ENCODE results near the gene HIGD1C.
"Not testable (repeated sequence)": the region's sequence is repeated elsewhere in the genome, so short reads cannot be mapped to it uniquely, and the experiment has no call there.

HIGD1C gene

DNA sequence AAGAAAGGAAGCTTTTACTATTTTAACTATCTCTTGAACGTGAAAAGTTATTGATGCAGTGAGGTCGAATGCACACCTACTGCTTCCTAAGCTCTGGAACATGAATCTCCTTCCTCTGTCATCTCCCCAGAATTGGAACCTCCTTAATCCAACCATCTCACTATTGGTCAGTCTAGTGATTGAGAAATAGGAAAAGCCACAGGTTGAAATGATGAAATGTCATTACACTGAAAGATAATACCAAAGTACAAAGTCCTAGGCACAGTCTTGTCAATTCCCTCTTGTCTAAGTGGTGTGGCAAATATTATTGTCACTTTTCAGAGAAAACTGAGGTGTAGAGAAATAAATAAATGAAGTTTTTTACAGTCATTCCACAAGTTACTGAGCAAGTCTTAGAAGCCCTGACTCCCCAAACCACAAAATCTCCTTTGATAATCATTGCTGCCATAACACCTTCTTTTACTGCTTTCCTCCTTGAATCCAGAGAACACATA, 19.5 kb upstream of the HIGD1C start:
- DNase-seq (ENCODE audit: low read depth) = no peak
- H3K4me3 ChIP-seq (ENCODE audit: low read depth, low read length) = no peak overlapping the region

DNA sequence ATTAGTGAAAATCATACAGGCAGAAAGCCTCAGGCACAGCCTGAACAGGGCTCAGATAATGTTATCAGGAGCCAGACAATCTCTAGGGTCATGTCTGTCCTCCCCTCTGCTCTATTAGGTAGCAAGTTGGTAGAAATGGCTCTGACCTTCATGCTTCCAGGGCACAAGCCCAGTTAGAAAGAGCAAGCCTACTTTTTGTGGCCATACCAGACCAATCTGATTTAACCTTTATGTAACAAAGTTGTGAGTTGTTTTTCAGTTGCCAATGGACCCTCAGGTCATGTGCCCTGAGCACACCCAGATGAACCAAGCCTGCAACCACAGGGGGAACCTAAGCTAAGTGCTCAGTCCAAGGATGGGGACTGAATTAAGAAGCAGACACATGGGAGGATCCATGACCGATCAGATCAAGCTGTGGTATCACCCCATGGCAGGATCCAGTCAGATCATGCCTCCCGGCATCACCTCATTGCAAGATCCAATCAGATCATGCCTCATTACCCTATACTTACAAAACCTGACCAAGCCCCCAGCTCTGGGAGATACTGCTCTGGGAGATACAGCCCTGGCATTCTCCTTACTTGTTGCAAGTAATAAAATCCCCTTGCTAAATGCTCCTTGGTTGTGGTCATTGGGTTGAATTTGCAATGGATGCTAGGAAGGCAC, 18.8 kb upstream of the HIGD1C start:
- no peak for DNase-seq (ENCODE audit: low read depth)
- H3K4me3 ChIP-seq (ENCODE audit: low read depth, low read length) = no peak overlapping the region

DNA sequence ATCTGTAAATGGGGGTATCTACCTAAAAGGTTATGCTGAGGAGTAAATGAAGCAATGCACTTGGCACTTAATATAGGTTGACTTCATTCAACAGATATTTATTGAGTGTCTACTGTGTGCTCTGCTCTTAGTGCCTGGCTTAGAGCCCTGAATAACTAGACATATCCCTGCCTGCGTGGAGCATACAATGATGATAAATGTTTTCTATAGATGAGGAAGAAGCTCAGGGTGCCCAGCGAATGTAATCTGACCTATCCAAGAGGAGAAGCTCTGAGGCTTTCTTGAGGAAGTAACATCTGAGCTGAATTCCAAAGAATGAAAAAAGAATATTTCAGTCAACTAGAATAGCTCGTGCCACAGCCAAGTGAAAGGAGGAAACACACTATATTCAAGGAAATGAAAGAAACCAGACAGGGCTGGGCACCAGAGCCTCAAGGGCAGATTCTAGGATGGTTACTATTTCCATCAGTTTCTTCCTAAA, 17.9 kb upstream of the HIGD1C start:
- H3K4me3 ChIP-seq (ENCODE audit: low read depth, low read length) = no peak overlapping the region
- no peak for DNase-seq (ENCODE audit: low read depth)

DNA sequence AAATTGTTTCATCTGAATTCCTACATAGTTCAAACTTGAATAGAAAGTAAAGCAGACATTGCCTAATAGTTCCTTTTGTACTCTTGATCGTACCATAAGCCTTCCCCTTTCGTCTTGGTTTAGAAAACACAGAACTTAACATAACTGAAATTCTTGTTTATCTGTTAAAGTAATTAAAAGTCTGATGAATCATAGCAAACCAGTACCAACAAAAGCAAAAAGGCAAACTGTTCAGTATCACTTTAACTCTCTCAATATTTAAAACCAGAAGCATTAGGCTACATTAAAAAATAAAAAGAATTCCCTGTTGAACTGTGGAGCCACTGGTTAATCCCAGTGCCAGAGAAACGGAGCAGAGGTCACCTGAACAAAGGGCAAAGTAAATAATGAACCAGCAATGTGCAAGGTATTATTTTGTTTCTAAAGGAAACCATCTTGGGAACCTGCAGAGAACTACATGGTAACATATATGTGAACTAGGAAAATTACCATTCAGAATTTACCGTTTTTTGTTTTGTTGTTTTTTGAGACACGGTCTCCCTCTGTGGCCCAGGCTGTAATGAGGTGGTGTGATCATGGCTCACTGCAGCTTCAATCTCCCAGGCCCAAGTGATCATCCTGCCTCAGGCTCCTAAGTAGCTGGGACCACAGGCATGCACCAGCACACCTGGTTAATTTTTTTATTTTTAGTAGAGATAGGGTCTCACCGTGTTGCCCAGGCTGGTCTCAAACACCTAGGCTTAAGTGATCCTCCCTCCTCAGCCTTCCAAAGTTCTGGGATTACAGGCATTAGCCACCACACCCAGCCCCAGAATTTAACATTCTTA, 17.1 kb upstream of the HIGD1C start:
- no peak overlapping the region for H3K4me3 ChIP-seq (ENCODE audit: low read depth, low read length)
- DNase-seq (ENCODE audit: low read depth) = no peak

DNA sequence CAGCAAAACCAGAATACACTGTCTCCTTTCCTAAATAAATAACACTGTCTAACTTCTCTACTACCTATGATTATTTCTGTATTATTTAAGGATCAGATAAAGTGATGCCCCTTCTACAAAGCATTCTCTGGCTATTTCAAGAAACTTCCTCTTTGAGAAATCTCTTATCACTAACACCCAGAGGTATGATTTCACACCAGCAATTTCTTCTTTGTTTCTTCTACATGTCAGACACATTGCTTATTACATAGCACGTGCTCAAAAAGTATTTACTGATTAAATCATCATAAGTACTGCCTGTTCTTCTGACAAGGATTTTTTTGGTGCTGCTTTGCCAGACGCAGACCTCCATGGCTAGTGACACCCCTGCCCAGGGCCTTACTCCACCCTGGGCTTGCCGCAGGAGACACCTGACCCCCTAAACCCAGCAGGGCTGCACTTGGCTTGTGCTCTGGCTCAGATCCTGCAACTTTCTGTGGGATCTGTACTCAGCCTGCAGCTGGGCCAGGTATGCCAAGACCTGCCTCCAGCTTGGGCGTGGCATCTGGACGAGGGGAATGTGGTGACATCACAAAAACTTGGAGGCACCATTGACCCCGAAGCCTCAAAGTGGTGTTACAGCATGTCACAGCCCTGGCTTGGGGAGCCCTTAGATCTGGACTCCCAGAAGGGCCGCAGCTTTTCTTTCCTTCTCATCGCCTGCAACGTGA, 15.4 kb upstream of the HIGD1C start:
- DNase-seq (ENCODE audit: low read depth) = no peak
- no peak overlapping the region for H3K4me3 ChIP-seq (ENCODE audit: low read depth, low read length)

DNA sequence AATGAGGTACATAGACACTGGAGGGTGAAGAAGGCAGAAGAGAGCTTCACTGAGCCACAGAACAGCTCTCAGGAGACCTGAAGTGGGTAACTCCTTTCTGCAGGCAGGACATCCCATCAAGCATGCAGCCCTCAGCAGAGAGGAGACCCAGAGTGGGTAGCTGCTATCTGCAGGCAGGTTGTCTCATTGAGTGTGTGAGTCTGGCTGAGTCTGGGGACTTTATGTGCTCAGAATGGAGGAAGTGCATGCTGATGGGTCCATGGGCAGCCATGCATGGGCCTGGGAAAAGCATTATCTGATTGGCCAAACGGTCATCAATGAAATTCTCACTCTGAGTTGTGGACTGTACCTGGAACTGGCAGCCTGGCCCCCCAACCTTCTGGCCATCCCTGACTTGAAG, 14.7 kb upstream of the HIGD1C start:
- H3K4me3 ChIP-seq (ENCODE audit: low read depth, low read length) = no peak overlapping the region
- DNase-seq (ENCODE audit: low read depth) = no peak

DNA sequence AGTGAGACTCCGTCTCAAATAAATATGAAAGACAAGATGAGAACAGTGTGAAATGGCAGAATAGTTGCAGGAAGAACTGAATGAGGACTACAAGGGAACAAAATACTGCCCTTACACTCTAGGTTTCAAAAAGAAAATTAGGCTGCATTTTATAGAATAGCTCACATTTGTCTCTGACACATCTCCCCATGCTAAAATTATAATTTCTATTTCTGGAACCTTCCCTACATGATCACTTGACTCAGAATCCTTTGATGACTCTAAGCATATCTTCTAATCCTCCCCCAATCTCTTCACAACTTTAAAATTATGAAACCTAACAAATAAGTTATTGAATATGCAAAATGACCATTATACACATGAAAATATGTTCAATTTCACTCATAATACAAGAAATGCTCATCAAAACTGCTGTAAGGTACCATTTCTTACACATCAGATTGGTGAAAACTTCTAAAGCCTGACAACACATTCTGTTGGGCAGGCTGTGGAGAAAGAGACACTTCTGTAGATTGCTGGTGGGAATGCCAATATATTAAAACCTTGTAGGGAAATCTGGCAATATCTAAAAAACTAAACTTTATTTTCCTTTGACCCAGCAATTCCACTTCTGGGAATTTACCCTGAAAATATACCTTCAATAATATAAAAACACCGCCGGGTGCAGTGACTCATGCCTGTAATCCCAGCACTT, 4.3 kb upstream of the HIGD1C start:
- H3K4me3 ChIP-seq (ENCODE audit: low read depth, low read length) = no peak overlapping the region
- no peak for DNase-seq (ENCODE audit: low read depth)

DNA sequence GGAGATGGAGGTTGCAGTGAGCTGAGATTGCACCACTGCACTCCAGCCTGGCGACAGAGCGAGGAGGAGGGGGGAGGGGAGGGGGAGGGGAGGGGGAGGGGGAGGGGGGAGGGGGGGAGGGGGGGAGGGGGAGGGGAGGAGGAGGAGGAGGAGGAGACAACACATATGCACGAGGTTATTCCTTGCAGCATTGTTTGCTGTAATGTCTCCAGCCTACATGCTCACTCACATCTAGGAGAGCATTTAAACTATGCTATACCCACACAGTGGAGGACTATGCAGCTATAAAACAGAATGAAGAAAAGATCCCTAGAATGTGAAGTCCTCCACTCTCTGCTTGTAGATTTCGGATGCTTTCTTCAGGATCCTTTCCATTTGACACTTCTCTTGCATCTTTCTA, 3.5 kb upstream of the HIGD1C start:
- DNase-seq (ENCODE audit: low read depth) = no peak
- H3K4me3 ChIP-seq (ENCODE audit: low read depth, low read length) = no peak overlapping the region

DNA sequence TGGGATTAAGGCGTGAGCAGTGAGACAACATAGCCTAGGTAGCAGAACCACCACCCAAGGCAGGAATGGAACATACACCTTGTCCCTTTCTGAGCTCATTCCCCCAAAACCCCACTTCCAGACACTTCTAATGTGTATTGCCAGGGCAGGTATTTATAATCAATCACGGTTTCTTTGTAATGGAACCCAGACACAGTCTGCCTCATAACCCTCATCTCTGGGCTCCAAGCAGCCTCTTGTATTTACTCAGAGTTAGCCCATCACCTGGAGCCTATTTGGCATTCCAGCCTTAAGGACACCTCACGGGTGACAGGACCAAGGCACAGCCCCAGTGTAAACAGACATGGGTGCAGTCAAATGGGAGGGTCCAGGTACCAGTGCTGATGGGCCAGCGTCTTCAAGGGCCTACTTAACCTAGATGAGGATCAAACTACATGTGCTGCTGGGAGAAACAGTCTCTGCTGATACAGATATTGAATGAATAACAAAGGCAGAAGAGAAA, 2.5 kb upstream of the HIGD1C start:
- DNase-seq (ENCODE audit: low read depth) = no peak
- H3K4me3 ChIP-seq (ENCODE audit: low read depth, low read length) = no peak overlapping the region

DNA sequence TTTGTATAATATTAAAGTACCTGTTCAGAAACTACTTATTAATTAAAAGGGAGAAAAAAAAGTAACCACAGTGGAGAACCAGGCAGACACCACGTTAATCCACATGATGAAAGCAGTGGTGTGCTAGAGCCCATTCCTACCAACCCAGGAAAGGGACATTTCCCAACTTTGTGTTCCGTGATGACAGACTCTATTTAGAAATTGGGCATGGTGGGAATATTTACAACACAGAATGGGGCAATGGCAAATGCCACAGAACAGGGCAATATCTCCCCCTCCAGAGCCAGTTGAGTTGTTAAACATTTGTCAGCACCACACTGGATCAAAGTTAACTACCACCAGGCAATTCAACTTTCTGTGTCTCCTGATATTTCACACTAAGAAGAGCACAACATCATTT, 1.2 kb upstream of the HIGD1C start:
- DNase-seq (ENCODE audit: low read depth) = no peak

DNA sequence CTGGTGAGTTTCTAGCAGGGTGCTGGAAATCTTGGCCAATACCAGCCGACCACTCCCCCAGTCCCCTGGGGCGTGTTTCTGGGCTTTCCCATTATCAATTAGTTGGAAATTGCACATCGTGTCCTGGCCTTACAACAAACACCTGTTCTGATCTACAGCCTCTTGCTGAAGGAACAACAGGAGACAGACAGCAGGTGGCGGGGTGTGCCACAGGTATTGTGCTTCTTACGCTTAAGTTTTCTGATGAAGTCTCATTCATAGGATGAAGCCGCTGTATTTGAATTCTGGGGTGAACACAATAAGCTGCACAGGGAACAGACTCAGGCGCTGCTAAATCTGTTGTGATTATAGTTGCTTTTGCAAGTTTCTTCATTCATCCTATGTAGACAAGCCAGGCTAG, 703 bp downstream of the HIGD1C start:
- no peak for DNase-seq (ENCODE audit: low read depth)
- H3K4me3 ChIP-seq (ENCODE audit: low read depth, low read length) = no peak overlapping the region

More for the DNA sequence above, 1.2 kb upstream of the HIGD1C start:
- no peak overlapping the region for H3K4me3 ChIP-seq (ENCODE audit: low read depth, low read length)

DNA sequence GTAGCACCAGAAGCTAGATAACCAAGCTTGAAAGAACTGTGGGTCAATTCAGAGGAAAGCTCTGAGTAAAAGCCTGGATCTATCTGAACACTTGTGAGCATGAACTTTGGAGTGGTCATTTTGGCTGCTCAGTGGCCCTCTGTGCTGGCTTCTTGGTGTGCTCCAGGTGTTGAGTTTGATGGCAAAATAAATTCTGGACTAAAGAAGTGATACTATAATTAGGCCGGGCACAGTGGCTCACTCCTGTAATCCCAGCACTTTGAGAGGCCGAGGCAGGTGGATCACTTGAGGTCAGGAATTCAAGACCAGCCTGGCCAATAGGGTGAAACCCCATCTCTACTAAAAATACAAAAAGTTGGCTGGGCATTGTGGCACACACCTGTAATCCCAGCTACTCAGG, 2.4 kb downstream of the HIGD1C start:
- not testable (repeated sequence) for H3K4me3 ChIP-seq (ENCODE audit: low read depth, low read length)

DNA sequence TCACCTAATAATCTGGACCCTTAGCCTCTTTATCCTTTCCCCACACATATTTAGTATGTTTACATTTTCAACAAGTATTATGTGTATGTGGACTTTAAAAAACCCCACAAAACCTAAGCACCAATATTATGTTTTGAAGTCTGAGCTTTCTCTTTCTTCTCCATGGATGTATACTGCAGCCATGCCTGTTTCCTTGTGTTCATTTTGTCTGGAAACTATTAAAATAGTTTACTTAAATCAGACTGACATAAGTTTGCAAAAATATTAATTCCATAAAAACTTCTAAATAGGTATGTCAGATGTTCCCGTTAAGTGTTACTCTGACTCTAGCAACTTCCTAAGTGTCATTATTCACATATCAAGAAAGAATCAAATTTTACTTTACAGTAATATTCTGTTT, 2.9 kb downstream of the HIGD1C start:
- DNase-seq (ENCODE audit: low read depth) = no peak
- no peak overlapping the region for H3K4me3 ChIP-seq (ENCODE audit: low read depth, low read length)

More for the DNA sequence above, 2.4 kb downstream of the HIGD1C start:
- not testable (repeated sequence) for DNase-seq (ENCODE audit: low read depth)

DNA sequence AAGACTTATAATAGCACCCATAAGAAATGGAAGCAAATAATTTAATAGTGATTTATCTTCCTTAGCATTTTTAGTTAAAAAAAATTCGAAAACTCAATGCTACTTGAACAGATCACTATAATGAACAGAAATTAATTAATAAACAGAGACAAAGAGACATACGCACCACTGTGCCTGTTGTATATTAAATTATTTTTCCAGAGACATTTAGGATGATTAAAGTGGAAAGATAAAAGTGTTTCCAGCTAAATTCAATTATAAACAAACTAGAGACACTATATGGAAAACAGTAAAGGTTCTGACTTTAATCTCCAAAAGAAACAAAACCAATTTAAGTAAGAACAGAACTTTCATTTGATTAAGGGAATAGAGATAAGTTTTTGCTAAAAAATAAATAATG, 3.4 kb downstream of the HIGD1C start:
- H3K4me3 ChIP-seq (ENCODE audit: low read depth, low read length) = no peak overlapping the region

DNA sequence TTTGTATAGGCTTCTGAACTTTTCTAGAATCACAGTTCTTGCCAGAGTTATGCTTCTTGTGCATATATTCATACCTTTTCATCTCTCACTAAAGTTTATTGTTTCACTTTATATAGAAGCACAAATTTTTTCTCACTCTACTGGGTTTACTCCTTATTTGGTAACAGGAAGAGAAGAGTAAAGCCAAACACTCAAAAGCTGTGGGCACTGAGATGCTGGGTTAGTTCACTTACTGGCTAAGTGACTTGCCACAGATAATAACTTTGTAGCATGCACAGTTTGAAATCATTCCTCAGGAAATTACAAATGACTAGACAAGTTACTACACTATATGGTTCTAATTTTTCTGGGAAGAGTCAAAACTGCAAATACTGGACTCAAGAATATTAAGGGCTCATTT, 7.8 kb downstream of the HIGD1C start:
- H3K4me3 ChIP-seq (ENCODE audit: low read depth, low read length) = no peak overlapping the region
- DNase-seq (ENCODE audit: low read depth) = no peak

More for the DNA sequence above, 3.4 kb downstream of the HIGD1C start:
- DNase-seq (ENCODE audit: low read depth) = no peak

DNA sequence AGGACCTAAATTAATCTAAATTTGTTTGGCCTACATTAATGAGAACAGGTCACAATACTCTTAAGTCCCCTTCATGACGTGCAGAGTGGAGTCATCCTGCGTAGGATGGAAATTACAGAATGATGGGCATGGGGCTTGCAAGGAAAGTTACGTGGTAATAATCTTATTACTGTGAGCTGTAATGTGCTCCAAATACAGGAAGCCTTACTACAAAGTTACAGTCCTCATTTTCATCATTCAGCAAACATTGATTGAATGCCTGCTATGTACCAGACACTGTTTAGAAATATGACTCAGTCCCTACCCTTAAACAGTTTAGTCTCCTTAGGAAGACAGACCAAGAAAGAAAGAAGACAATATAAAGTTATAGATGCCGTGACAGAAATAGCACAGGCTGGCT, 9.4 kb downstream of the HIGD1C start:
- H3K4me3 ChIP-seq (ENCODE audit: low read depth, low read length) = no peak overlapping the region
- DNase-seq (ENCODE audit: low read depth) = peak; percentile 11

DNA sequence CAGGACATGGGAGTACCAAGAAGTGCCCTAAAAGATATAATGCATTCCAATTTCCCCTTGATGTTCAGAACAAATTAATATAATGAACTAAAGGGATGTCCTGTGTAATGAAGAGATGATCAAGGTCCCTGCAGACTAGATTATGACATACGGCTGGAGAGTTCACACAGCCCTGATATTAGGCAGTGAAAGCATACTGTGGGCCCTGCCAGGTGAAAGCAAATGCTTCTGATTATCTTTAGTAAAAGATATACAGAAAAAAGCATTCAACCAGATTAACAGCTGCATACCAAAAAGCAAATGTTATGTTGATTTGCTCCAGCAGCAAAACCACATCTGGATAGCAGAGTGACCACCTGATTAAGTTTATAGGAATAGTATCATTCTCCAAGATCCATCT, 12.1 kb downstream of the HIGD1C start:
- DNase-seq (ENCODE audit: low read depth) = no peak
- no peak overlapping the region for H3K4me3 ChIP-seq (ENCODE audit: low read depth, low read length)

DNA sequence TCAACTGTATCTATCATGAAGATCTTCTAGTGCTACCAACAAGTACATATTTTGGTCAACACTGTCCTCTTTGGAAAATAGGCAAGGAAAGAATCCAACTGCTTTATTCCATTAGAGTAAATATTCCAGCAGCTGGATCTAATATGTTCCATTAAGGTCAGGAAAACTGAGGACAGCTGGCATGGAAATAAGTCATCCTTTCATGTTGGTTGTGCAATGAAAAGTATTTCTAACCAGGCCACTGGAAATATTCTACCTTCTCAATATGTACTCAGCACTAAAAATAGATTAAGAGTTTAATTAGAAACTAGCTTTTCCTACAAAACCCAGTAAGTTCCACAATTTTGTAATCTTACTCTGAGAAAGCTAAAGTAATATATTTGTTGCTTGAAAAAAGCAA, 19.6 kb downstream of the HIGD1C start:
- no peak overlapping the region for H3K4me3 ChIP-seq (ENCODE audit: low read depth, low read length)
- DNase-seq (ENCODE audit: low read depth) = no peak

DNA sequence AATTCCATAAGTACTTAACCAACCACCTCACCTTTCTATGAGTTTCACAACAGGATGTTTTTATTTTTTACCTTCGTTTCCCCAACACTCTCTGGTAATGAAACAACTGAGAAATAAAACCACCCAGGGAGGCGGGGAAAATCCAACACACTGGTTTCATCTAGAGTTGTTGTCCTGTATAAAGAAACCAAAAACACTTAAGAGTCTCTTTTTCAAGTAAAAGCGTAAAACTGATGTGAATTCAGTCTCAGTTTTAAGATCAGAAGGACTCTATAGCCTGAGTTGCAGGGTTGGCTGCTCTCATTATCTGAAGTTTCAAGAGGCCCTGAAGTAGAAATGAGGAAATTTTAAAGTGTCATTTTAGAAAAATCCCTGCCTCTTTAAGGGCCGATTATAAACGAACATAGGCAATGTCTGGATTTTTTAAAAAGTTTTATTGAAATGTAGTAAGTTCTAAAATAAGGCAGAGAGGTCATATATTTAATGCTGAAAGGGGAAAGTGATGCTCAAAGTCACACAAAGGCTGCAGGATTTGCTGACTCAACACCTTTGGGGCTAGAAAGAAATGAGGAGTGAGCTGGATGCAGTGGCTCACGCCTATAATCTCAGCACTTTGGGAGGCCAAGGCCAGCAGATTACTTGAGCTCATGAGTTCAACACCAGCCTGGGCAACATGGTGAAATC, 27.2 kb downstream of the HIGD1C start:
- H3K4me3 ChIP-seq (ENCODE audit: low read depth, low read length) = no peak overlapping the region
- no peak for DNase-seq (ENCODE audit: low read depth)

Measured in skeletal muscle cell (primary cell).